Activated T-cell treated with anti-CD3 and anti-CD28 coated beads for 1 hour (primary cell): Measurements from ENCODE around the gene TAS2R38.
A peak's percentile ranks its signal among the peaks of the same experiment; 100 is the strongest.

Source experiments
- DNase-seq: peaks from one replicate; pipeline ENCODE4 v3.0.0-alpha.2; 2020; ENCODE audit warnings: low read depth

Gene TAS2R38

DNA sequence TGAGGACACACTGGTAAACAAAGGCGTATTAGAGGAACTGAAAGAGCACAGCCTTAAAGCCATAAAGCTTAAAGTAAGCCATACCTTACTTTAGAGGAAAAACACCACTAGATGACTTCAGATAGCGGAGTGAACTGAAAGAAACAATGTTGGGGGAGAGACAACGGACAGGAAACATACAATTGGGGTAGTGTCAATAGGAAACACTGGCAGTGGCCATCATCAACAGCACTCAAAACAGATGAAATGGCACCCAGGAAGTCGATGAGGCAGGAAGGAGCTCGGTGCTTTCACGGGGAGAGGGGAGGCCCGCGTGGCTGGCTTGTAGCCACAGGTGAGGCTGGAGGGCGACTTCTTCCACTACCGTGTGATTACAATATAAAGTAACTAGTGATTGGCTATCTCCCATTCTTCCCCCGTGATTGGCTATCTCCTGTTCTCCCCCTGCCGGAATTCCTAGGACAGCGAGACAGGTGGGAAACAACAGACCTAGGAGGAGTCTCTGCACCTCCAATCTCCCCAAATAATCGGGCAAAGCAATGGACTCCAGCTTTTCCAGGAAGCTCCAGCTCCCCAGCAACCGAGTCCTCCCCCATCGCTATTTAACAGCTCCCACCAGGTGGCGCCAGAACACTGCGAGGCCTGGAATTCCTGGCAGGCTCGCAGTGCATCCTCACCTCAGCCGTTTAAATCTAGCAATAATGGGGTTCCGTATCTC lies 2.4 kb upstream of the TAS2R38 start:
- peak; percentile 57 for DNase-seq

DNA sequence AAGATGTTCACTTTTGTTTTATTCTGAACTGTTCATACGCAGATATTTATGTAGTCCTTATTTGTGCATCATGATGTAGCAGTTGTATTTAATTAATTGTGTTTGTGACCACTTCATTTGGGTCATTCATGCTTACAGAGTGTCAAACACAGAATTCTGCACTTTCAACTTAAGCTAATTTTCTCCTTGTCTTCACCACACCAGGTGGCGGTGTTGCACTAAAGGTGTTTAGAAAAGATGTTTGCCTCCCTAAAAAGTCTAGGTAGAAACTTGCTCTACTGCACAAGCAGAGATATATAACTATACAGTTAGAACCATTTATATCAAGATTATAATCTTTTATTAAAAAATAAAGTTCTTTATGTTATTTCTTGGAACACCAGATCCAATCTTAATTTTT lies 1.3 kb upstream of the TAS2R38 start:
- DNase-seq, result no peak

DNA sequence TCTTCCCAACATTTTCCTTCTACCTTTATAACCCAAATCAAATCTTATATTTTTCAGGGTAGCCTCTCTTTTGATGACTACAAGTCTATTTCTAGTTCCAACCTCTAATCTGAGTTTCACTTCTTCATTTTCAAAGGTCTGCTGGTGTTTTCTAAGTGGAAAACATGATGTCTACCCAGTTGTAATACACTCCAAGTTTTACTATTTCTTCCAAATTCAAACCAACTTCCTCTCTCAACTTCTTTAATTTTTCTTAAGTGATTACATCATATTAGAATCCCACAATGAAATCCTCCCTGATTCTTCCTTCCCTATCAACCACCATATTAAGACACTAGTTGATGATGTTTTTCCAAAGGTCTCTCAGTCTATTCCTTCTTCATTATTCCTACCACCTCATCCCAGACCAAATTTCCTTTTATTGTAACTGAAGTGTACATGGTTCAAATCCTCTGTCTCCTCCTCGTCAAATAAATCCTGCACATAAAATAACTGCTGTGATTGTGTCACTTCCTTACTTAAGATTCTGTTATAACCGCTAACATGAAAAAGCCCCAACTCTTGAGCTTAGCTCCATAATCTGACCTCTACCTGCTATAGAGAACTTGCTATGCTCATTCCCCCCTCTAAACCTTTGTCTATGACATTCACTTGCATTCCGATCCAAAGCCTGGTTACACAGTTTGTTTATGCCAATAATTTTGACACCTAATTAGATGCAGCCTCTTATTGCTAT lies 12.7 kb downstream of the TAS2R38 start:
- DNase-seq, result no peak

DNA sequence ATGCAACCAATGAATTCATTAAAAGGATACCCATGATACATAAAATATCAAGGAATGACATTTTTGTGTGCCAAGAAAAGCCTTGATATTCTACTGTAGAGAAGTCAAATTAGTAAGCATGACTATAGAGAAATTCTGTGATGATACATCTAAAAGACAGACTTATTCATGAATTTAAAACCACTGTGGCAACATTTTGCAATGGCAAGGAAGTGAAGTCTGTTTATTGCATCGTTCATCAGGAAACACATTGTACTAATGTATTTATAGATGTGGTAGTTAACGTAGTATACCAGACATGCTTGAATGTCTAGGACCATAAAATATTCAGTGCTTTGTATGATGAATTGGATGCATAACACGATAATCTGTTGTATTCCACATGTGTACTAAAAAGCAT lies 17.5 kb downstream of the TAS2R38 start:
- DNase-seq, result no peak

DNA sequence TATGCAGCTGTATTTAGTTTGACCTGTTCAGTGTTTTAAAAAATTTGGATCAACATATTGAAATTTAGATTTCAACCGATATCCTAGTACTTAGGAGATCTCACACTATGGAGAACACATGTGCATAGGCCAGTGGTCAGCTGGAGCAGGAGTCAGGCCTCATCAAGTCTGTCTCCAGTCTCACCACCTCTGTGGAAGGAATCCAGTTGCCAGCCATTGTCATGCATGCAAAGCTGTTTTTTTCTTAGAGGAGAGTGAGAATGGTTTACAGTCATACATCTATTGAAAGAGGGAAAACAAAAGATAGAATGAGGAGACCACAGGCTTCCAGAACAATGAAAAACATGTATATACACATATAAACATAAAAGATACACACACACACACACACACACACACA lies 19.2 kb downstream of the TAS2R38 start:
- DNase-seq, result no peak

DNA sequence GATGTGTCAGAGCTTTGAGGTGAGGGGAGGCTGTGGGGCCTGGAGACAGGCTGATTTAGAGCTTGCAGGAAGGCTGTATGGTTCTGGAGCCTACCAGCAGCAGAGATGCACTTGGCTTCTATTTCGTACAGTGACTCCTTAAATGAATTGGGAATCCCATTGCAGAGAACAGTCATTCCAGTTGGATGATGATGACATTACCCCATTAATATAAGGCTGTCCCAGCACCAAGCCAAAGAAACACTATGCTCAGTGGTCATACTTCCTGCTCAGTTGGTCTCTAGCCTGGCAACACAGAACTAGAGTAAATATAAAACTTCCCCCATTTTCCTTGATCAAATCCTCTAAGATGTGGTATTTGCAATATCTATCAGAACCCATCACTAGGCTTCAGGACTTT lies 21.1 kb downstream of the TAS2R38 start:
- no peak for DNase-seq

DNA sequence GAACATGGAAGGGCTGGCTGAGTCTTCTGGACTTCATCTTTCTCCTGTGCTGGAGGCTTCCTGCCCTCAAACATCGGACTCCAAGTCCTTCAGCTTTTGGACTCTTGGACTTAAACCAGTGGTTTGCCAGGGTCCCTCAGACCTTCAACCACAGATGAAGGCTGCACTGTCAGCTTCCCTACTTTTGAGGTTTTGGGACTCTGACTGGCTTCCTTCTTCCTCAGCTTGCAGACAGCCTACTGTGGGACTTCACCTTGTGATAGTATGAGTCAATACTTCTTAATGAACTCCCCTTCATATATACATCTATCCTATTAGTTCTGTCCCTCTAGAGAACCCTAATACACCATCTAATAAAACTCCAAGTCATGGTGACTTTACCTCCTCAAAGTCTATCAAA lies 22.8 kb downstream of the TAS2R38 start:
- no peak for DNase-seq

DNA sequence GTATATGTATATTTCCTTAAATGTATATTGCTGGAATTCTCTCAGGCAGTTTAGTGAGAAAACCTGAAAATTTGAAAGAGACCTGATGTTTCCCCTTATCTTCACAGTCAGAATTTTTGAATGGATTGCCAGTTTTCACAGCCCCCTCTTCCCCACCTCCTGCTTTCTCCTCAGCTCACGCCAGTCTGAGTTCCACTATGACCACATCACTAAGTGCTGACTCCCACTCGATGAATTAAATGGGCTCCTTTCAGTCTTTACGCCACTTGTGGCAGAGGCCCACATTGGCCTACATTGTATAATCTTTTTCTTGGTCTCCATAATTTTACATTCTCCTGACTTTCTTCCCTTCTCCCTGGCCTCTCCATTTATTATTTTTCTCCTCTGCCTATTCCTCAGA lies 23.7 kb downstream of the TAS2R38 start:
- DNase-seq, result no peak

DNA sequence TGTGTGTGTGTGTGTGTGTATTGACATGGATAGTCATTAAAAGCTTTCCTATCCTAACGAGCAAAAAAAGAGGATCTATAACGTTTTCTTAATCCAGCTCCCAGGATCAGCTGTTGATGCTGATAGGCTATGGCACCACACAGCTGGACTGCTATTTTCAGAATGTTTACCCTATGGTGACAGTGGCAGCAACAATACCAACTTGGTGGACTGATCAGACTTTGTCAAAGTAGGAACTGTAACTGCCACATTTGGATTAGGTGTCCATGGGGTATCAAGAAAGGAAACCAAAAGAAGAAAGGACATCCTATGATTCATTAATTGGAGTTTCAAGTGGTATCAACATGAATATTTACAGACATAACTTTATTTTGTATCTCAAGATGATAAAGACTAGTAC lies 24.1 kb downstream of the TAS2R38 start:
- no peak for DNase-seq

DNA sequence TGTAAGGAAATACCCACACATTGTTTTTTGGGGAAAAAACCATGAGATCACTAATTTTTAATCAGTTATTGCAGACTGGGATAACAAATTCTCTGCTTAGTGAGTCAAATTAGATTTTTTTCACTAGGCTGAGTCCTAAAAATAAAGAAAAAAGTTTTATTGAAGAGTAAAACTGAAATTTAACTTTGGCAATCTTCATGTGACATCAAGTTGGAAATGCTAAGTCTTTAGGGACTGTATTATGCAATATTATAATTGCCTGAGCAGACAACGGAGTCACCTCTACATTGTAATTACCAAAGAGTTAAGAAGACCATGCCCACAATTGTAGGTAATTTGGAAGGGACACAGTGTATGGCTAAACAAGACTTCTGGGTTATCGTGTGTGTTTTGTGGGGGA lies 24.6 kb downstream of the TAS2R38 start:
- DNase-seq, result no peak

DNA sequence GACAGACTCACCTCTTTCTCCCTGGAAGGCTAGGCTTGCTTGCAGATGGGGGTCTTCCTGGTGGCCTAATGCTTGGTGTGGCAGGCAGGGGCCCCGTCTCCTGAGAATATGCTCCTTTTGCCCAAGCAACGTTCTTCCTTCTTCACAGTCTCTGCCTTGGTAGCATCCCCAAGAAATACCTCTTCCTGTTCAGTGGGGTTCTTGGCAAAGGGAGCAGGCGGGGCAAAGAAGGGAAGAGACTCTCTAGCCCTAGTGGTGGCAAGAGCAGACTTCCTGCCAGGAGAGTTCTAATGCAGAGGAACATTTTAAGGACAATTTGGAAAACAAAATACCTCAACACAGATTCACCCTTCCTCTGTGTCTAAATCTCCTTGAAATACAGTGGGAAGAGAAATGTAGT lies 26.8 kb downstream of the TAS2R38 start, which contains the start of gene CLEC5A:
TSS of gene CLEC5A (minus strand) at position 179 of the 400 bp plus-strand sequence. CDS start 682 bp downstream, outside the sequence.
- no peak for DNase-seq

DNA sequence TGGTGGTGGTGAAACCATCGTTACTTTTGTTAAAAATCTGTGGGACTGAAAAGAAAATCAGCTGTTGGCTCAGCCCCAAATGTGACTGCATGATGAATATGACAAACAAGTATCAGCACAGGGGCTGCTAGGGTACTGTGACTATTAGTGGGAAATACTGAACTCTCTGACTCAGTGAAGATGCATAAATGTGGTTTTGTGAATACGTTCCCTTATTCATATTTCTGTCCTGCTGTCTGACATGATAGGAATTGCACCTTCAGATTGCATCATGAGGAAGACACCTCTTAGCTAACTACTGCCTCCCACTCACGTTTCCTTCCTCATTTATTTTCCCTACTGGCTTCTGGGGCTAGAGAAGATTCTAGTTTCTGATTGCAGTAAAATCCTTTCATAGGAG lies 28.2 kb downstream of the TAS2R38 start:
- no peak for DNase-seq

DNA sequence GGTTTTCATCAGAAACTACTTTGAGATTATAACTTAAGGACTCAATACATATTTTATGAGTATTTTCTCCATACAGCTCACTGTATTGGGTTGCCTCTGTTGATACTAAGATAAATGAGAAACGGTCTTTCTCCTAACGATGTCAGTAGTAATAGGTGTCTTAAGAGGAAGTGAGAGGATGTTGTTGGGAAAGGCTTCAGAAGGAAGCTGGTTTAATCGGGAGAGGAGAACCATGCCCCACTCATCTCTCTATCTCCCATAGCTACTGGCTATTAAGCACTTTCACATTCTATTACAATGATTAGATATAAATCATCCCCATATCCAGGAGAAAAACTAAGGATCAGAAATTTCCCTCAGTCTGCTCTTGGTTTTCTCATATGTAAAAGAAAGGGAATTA lies 28.8 kb downstream of the TAS2R38 start:
- no peak for DNase-seq

DNA sequence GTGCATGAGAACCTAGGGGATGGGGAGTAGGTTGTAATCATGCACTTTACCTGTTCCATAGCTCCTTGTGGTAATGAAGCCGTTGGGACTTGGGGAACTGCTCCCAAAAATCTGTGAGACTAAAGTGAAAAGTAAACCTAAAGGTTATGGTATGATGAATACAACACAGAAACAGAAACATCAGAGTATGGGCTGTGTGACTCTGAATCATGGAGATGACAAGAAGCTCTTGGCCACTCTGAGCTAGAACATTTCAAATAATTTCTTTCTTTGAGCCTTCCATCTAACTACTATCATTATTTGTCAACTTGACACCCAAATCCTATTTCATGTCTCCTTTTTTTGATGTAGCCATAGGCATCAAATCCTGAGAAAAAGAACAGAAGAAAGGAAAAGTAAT lies 29.7 kb downstream of the TAS2R38 start:
- DNase-seq, result no peak

DNA sequence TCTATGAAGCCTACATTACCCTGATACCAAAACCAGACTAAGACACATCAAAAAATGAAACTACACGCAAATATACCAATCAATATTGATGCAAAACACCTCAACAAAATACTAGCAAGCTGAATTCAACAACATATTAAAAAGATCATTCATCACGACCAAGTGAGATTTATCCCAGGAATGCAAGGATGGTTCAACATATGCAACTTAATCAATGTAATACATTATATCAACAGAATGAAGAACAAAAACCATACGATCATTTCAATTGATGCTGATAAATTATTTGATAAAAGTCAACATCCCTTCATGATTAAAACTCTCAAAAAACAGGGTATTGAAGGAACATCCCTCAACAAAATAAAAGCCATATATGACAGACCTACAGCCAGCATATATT lies 32.5 kb downstream of the TAS2R38 start:
- no peak for DNase-seq

DNA sequence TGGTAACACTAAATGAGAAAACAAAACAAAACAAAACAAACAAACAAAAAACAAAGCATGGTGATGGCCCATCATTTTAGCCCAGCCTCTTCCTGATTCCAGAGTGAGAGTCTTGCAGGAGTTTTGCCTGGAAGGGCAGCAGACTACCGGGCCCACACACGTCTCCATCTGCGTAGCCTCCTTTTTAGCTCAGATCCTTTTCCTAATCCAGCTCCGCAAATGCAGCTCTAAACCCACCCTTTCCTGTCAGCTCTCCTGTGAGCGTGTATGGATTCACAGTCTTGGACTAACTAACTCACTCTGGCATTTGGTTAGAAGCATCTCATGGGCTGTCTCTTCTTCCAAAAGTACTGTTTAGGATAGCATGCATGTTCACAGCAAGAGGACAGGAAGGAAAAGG lies 43.4 kb downstream of the TAS2R38 start:
- DNase-seq, result no peak

DNA sequence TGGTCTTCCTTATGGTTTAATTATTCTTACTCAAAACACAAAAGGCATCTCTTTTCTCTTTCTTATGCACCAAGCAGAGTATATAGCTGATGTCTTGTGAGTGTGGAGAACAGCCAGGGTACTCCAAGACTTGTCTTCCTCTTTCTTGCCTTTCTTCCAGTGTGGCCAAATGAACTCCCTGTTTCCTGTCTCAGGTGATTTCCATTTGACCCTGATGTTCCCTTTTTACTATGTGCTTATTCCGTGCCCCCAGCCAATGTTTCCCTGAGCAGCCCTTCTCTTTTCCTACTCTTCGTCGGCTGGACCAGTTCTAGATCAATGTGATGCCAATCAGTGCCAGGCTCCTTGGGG lies 44.8 kb downstream of the TAS2R38 start:
- no peak for DNase-seq

DNA sequence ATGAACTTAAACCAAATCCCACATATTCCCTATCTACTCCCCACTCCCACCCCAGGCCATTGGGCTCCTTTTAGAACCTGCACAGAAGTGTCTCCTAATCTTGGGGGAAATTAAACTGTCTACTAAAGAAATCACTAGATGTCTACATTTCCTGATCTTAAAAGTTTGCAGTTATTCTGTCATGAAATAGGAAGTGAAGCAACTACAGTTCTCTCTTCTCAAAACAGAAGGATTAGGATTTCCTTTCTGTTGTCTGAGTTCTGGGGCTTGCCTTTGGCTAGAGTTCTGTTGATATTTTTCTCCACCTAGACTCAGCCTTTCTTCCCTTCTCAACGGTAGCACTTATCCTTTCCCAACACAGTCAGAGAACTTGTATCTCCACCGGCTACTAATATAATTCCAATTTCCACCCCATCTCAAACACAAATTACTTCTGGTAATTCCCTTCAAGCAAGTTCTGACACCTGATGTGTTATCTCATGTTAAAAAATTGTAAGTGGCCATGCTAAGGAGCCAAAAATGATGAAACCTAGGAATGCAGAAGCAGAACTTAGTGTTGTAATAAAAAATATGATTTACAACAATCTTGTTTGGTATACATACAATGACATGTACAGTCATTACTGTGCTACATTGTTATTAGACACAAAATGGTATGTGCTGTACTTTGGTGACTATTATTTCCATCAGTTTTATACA lies 45.3 kb downstream of the TAS2R38 start:
- DNase-seq, result no peak
